GM18505 (cell line): ENCODE data around the gene OTOP2.
"Not testable (repeated sequence)": the region's sequence is repeated elsewhere in the genome, so short reads cannot be mapped to it uniquely, and the experiment has no call there.

ENCODE experiments used
- ATAC-seq: cut with Tn5 transposase; IDR thresholded peaks from one replicate; pipeline ENCODE4 v1.9.1; 2021; ENCODE audit not compliant: unreplicated experiment
- POLR2A ChIP-seq: IDR thresholded peaks from 4 replicates; pipeline ENCODE4 v1.6.1; 2011; ENCODE audit warnings: borderline replicate concordance; ENCODE audit not compliant: insufficient read depth, insufficient read length; ENCODE audit errors: extremely low read depth

OTOP2 gene

GRCh38 chr17:74907012-74907411 is 17.1 kb upstream of the OTOP2 start:
- ATAC-seq = no peak
- no peak for TF ChIP-seq POLR2A

- ATAC-seq = not testable (repeated sequence)
These were observed 15.0 kb upstream of the OTOP2 start for GRCh38 chr17:74909097-74909496.

GRCh38 chr17:74911423-74911822 is 12.7 kb upstream of the OTOP2 start:
- ATAC-seq = not testable (repeated sequence)

- no peak for ATAC-seq
- TF ChIP-seq POLR2A = no peak
These were observed 7.8 kb upstream of the OTOP2 start for GRCh38 chr17:74916136-74916850.

GRCh38 chr17:74916851-74917199 is 7.2 kb upstream of the OTOP2 start:
- TF ChIP-seq POLR2A = no peak
- no peak for ATAC-seq

GRCh38 chr17:74917430-74917829 is 6.6 kb upstream of the OTOP2 start:
- no peak for ATAC-seq
- no peak for TF ChIP-seq POLR2A

GRCh38 chr17:74918906-74919305 is 5.2 kb upstream of the OTOP2 start:
- TF ChIP-seq POLR2A = no peak
- ATAC-seq = no peak

- TF ChIP-seq POLR2A = no peak
- ATAC-seq = no peak
These were observed 4.4 kb upstream of the OTOP2 start for GRCh38 chr17:74919440-74920305.

GRCh38 chr17:74920306-74920620 is 3.8 kb upstream of the OTOP2 start:
- no peak for TF ChIP-seq POLR2A
- ATAC-seq = no peak

- TF ChIP-seq POLR2A = no peak
- ATAC-seq = no peak
These were observed 3.4 kb upstream of the OTOP2 start for GRCh38 chr17:74920642-74921025.

GRCh38 chr17:74921026-74921681 is 2.9 kb upstream of the OTOP2 start:
- ATAC-seq = no peak
- no peak for TF ChIP-seq POLR2A

- ATAC-seq = no peak
- no peak for TF ChIP-seq POLR2A
These were observed 2.3 kb upstream of the OTOP2 start for GRCh38 chr17:74921769-74922168.

- no peak for ATAC-seq
- TF ChIP-seq POLR2A = no peak
These were observed 1.9 kb upstream of the OTOP2 start for GRCh38 chr17:74922172-74922571.

- TF ChIP-seq POLR2A = no peak
- no peak for ATAC-seq
These were observed 1.2 kb upstream of the OTOP2 start, which contains the start of gene USH1G for GRCh38 chr17:74922694-74923537. Gene USH1G (minus strand): TSS chr17:74923255. CDS start chr17:74923073, 182 bp downstream.
